Measurements from ENCODE around the gene TBPL2.
"Not testable (repeated sequence)": the region's sequence is repeated elsewhere in the genome, so short reads cannot be mapped to it uniquely, and the experiment has no call there.

The TBPL2 gene

GRCh38 chr14:55384536-55384935, 55.9 kb downstream of the TBPL2 start:
- Mint-ChIP-seq H3K9me3 (no peaks in the 10 kb centered on the region), H3K4me3 (no peak overlapping the region), H3K27me3 (ENCODE audit: low read depth) (no peaks in the 10 kb centered on the region), H3K4me1 (no peaks in the 10 kb centered on the region), H3K36me3 (ENCODE audit: low read depth) (peaks cover 57% of the 10 kb centered on the region), H3K27ac (no peak overlapping the region)
- no peak for TF ChIP-seq CTCF (IDR thresholded peaks at IDR 0.05; ENCODE audit: unreplicated experiment in 3 of 3)

- Mint-ChIP-seq H3K27ac (no peak overlapping the region), H3K36me3 (ENCODE audit: low read depth) (peaks cover 48% of the 10 kb centered on the region), H3K27me3 (ENCODE audit: low read depth) (no peaks in the 10 kb centered on the region), H3K4me3 (no peak overlapping the region), H3K9me3 (no peaks in the 10 kb centered on the region), H3K4me1 (no peaks in the 10 kb centered on the region)
- no peak for TF ChIP-seq CTCF (IDR thresholded peaks at IDR 0.05; ENCODE audit: unreplicated experiment in 3 of 3)
These were observed 56.8 kb downstream of the TBPL2 start for GRCh38 chr14:55383541-55384140.

GRCh38 chr14:55383056-55383466, 57.4 kb downstream of the TBPL2 start:
- not testable (repeated sequence) for H3K4me1 Mint-ChIP-seq; H3K4me3 Mint-ChIP-seq; H3K9me3 Mint-ChIP-seq; H3K27me3 Mint-ChIP-seq (ENCODE audit: low read depth); H3K27ac Mint-ChIP-seq
- H3K36me3 Mint-ChIP-seq (ENCODE audit: low read depth): peaks cover 44% of the 10 kb centered on the region

GRCh38 chr14:55382483-55382882, 57.9 kb downstream of the TBPL2 start:
- H3K27me3 Mint-ChIP-seq (ENCODE audit: low read depth): no peaks in the 10 kb centered on the region
- no peak overlapping the region for H3K27ac Mint-ChIP-seq
- peaks cover 48% of the 10 kb centered on the region for H3K36me3 Mint-ChIP-seq (ENCODE audit: low read depth)
- H3K9me3 Mint-ChIP-seq: no peaks in the 10 kb centered on the region
- no peak for TF ChIP-seq CTCF (IDR thresholded peaks at IDR 0.05; ENCODE audit: unreplicated experiment in 3 of 3)
- H3K4me1 Mint-ChIP-seq: no peaks in the 10 kb centered on the region
- no peak overlapping the region for H3K4me3 Mint-ChIP-seq

- TF ChIP-seq CTCF (IDR thresholded peaks at IDR 0.05; ENCODE audit: unreplicated experiment in 3 of 3): no peak
- H3K36me3 Mint-ChIP-seq (ENCODE audit: low read depth): peaks cover 50% of the 10 kb centered on the region
- no peak overlapping the region for H3K27ac Mint-ChIP-seq
- H3K9me3 Mint-ChIP-seq: no peaks in the 10 kb centered on the region
- no peaks in the 10 kb centered on the region for H3K4me1 Mint-ChIP-seq
- H3K4me3 Mint-ChIP-seq: no peak overlapping the region
- no peaks in the 10 kb centered on the region for H3K27me3 Mint-ChIP-seq (ENCODE audit: low read depth)
These were observed 58.9 kb downstream of the TBPL2 start for GRCh38 chr14:55381561-55381960.

GRCh38 chr14:55381040-55381439, 59.4 kb downstream of the TBPL2 start:
- H3K4me3 Mint-ChIP-seq: no peak overlapping the region
- no peaks in the 10 kb centered on the region for H3K27me3 Mint-ChIP-seq (ENCODE audit: low read depth)
- no peak overlapping the region for H3K27ac Mint-ChIP-seq
- no peaks in the 10 kb centered on the region for H3K9me3 Mint-ChIP-seq
- H3K4me1 Mint-ChIP-seq: no peaks in the 10 kb centered on the region
- TF ChIP-seq CTCF (IDR thresholded peaks at IDR 0.05; ENCODE audit: unreplicated experiment in 3 of 3): no peak
- peaks cover 52% of the 10 kb centered on the region for H3K36me3 Mint-ChIP-seq (ENCODE audit: low read depth)
